ENCODE results near the gene HINFP. TPM values are rescaled to one million over a fixed set of nuclear protein-coding genes. Genes with fewer than 3 reads are reported as not detected.

HINFP gene
- total RNA-seq, 1 experiment from 2014 or later = 38.1 TPM

- peak overlapping the region; percentile 96 for H3K27ac ChIP-seq (ENCODE audit: low read depth, low read length)
- peaks cover 0 to 2% of the 10 kb centered on the region in 2 experiments; a peak in 2 of 4 replicates for H3K36me3 ChIP-seq (ENCODE audit: control insufficient read depth in 1 of 2, insufficient read depth in 2 of 2, low read length in 2 of 2)
- ATAC-seq = no peak
- H3K4me2 ChIP-seq (ENCODE audit: low read length) = peak overlapping the region; percentile 89
- peaks cover 25% of the 10 kb centered on the region for H3K79me2 ChIP-seq (ENCODE audit: insufficient read depth, low read length)
- H3K9me2 ChIP-seq (ENCODE audit: insufficient read depth) = no peaks in the 10 kb centered on the region
- TF ChIP-seq ELF1 (IDR thresholded peaks at IDR 0.05; ENCODE audit: borderline replicate concordance, low read depth) (no peak), CTCF (IDR thresholded peaks at IDR 0.05 in 2 of 3, conservative IDR thresholded peaks at IDR 0.05 in 1 of 3; ENCODE audit: borderline replicate concordance in 1 of 3, insufficient read depth in 1 of 3, low read depth in 2 of 3, low read length in 2 of 3) (0 out of 6 replicates have a peak, but pooled peaks of 1 of the 3 experiments have one; percentile 15), EZH2 (IDR thresholded peaks at IDR 0.05) (no peak)
- H3K4me3 ChIP-seq (replicated peaks in 1 of 2; ENCODE audit: low read depth in 1 of 2, low read length in 2 of 2) = no peak overlapping the region
- no peaks in the 10 kb centered on the region for H3K27me3 ChIP-seq (ENCODE audit: insufficient read depth, low read length)
- peak overlapping the region; percentile 81; the same call in 1 of the 2 replicates for H3K9ac ChIP-seq (ENCODE audit: low read length)
- ChIA-PET RAD21 (ENCODE audit: low non-redundant PET in 1 of 2, low total read pairs in 2 of 2, uncharacterized antibody in 2 of 2, unreplicated experiment in 2 of 2) (no interaction called here), POLR2A (no interaction called here), CTCF (no interaction called here)
- H3K9me3 ChIP-seq (ENCODE audit: control insufficient read depth in 1 of 2, insufficient read depth in 1 of 2, low read depth in 1 of 2, low read length in 2 of 2) = no peaks in the 10 kb centered on the region
- H3K4me1 ChIP-seq (ENCODE audit: control insufficient read depth in 1 of 2, insufficient read depth in 2 of 2, low read length in 2 of 2) = peaks cover 37 to 54% of the 10 kb centered on the region in 2 experiments
- no peaks in the 10 kb centered on the region for H4K20me1 ChIP-seq (ENCODE audit: insufficient read depth)
- intact Hi-C loops (cut with micrococcal nuclease) = loop anchor here (2.0 to 10.0 kb wide), 5 partner anchors 85 to 369 kb away; partner anchors contain the start of genes RPS25, TRAPPC4 and USP2
- no peak overlapping the region for H2AFZ ChIP-seq (ENCODE audit: low read depth, low read length, poor library complexity, severe bottlenecking)
- no TSS peak for BruUV-seq (replicated peaks)
- DNase-seq (ENCODE audit: low read depth, low spot score) = no peak
Observed at GRCh38 chr11:119103793-119104192, 17.6 kb upstream of the HINFP start.

Data from HCT116 (cell line).